SK-N-SH treated with all-trans-retinoic acid at 6 μM for 48 hours (cell line): Measurements from ENCODE around the gene LGALS7.
"Not testable (repeated sequence)": the region's sequence is repeated elsewhere in the genome, so short reads cannot be mapped to it uniquely, and the experiment has no call there.

Experiments used
- ESRRG ChIP-seq: fragments of 250-450 bp; sonication (Bioruptor Pico); IDR thresholded peaks from 2 replicates; pipeline ENCODE4 v1.6.1; 2021; ENCODE audit warnings: mild to moderate bottlenecking
- PATZ1 ChIP-seq: fragments of 250-450 bp; sonication (Bioruptor Pico); IDR thresholded peaks from 2 replicates; pipeline ENCODE4 v1.8.0; 2020; ENCODE audit warnings: mild to moderate bottlenecking, moderate library complexity, borderline replicate concordance
- POU6F1 ChIP-seq: fragments of 250-450 bp; sonication (Bioruptor Pico); IDR thresholded peaks from 2 replicates; pipeline ENCODE4 v1.8.0; 2021; ENCODE audit warnings: low read depth, mild to moderate bottlenecking, moderate library complexity, borderline replicate concordance
- TOX ChIP-seq: fragments of 250-450 bp; sonication (Bioruptor Pico); IDR thresholded peaks from 2 replicates; pipeline ENCODE4 v1.8.0; 2021; ENCODE audit warnings: mild to moderate bottlenecking, moderate library complexity, borderline replicate concordance
- ZNF565 ChIP-seq: fragments of 450-650 bp; formaldehyde crosslinking; conservative IDR thresholded peaks from 2 replicates; pipeline ENCODE4 v1.5.0; 2020; ENCODE audit warnings: low read depth, mild to moderate bottlenecking, moderate library complexity
- ZNF70 ChIP-seq: fragments of 450-650 bp; formaldehyde crosslinking; IDR thresholded peaks from 2 replicates; pipeline ENCODE4 v1.5.0; 2020; ENCODE audit warnings: mild to moderate bottlenecking, moderate library complexity

GRCh38 chr19:38813932-38814331 lies 40.6 kb upstream of the LGALS7 start:
- TF ChIP-seq ZNF70; POU6F1 (CRISPR knock-in tag); ESRRG; TOX (CRISPR knock-in tag); PATZ1 (CRISPR knock-in tag); ZNF565 (CRISPR knock-in tag): not testable (repeated sequence)
